Activated T-helper 1 cell treated with anti-CD3 and anti-CD28 coated beads, Interleukin-12 subunit alpha, Interleukin-12 subunit beta, Interleukin-2, Interleukin-4 antibody, amounts not matched to agents 30 ng/mL and 10 ng/mL and 1 ng/mL, durations not matched to agents 14 hours and 24 hours and 36 hours (primary cell): Measurements from ENCODE around the gene DACH1. TPM values are rescaled to one million over a fixed set of nuclear protein-coding genes. Genes with fewer than 3 reads are reported as not detected.

ENCODE experiments used
- DNase-seq: peaks from one replicate; pipeline ENCODE4 v3.0.0; 2021; ENCODE audit warnings: low spot score
- H3K27ac Mint-ChIP-seq: one replicate; pipeline ENCODE4 v1.8.0; 2021; ENCODE audit warnings: mild to moderate bottlenecking, mixed read lengths
- H3K27me3 Mint-ChIP-seq: one replicate; pipeline ENCODE4 v1.8.0; 2022; ENCODE audit warnings: mild to moderate bottlenecking, moderate library complexity, mixed read lengths; ENCODE audit not compliant: insufficient read depth
- H3K36me3 Mint-ChIP-seq: one replicate; pipeline ENCODE4 v1.8.0; 2021; ENCODE audit warnings: low read depth, mixed read lengths
- H3K4me1 Mint-ChIP-seq: one replicate; pipeline ENCODE4 v1.8.0; 2021; ENCODE audit warnings: low read depth, mixed read lengths
- H3K4me3 Mint-ChIP-seq: one replicate; pipeline ENCODE4 v1.8.0; 2021; ENCODE audit warnings: mild to moderate bottlenecking, moderate library complexity, mixed read lengths
- H3K9me3 Mint-ChIP-seq: one replicate; pipeline ENCODE4 v1.8.0; 2021; ENCODE audit warnings: mixed read lengths
- intact Hi-C: fragments of 100-400 bp; cut with micrococcal nuclease; formaldehyde crosslinking; loops from one replicate; pipeline ENCODE4 v1.15.1; 2024
- total RNA-seq: library from RNA; stranded (reverse); gene quantifications from 2 replicates; pipeline ENCODE4 v1.2.3, GENCODE V29; 2022

Gene DACH1
- total RNA-seq, 1 donor from 2014 or later, result not detected

GRCh38 chr13:71775966-71776365, 91.0 kb downstream of the DACH1 start:
- intact Hi-C loops, result no loop called here
- DNase-seq, result no peak
- Mint-ChIP-seq H3K36me3 (no peaks in the 10 kb centered on the region), H3K9me3 (no peaks in the 10 kb centered on the region), H3K27ac (no peak overlapping the region), H3K27me3 (no peaks in the 10 kb centered on the region), H3K4me3 (no peak overlapping the region), H3K4me1 (no peaks in the 10 kb centered on the region)

- no peaks in the 10 kb centered on the region for H3K27me3 Mint-ChIP-seq
- intact Hi-C loops, result no loop called here
- H3K27ac Mint-ChIP-seq, result no peak overlapping the region
- H3K9me3 Mint-ChIP-seq, result no peaks in the 10 kb centered on the region
- no peak for DNase-seq
- no peak overlapping the region for H3K4me3 Mint-ChIP-seq
- no peaks in the 10 kb centered on the region for H3K36me3 Mint-ChIP-seq
- no peaks in the 10 kb centered on the region for H3K4me1 Mint-ChIP-seq
These were observed 92.1 kb downstream of the DACH1 start for GRCh38 chr13:71774863-71775262.

- Mint-ChIP-seq H3K27ac (no peak overlapping the region), H3K36me3 (no peaks in the 10 kb centered on the region), H3K27me3 (no peaks in the 10 kb centered on the region), H3K4me1 (no peaks in the 10 kb centered on the region), H3K4me3 (no peak overlapping the region), H3K9me3 (no peaks in the 10 kb centered on the region)
- no peak for DNase-seq
- intact Hi-C loops, result no loop called here
These were observed 93.5 kb downstream of the DACH1 start for GRCh38 chr13:71773531-71773930.

GRCh38 chr13:71772361-71772760, 94.6 kb downstream of the DACH1 start:
- no peaks in the 10 kb centered on the region for H3K36me3 Mint-ChIP-seq
- no peak for DNase-seq
- H3K9me3 Mint-ChIP-seq, result no peaks in the 10 kb centered on the region
- H3K4me1 Mint-ChIP-seq, result no peaks in the 10 kb centered on the region
- intact Hi-C loops, result no loop called here
- no peak overlapping the region for H3K27ac Mint-ChIP-seq
- H3K4me3 Mint-ChIP-seq, result no peak overlapping the region
- no peaks in the 10 kb centered on the region for H3K27me3 Mint-ChIP-seq

- no peaks in the 10 kb centered on the region for H3K36me3 Mint-ChIP-seq
- intact Hi-C loops, result no loop called here
- no peak for DNase-seq
- H3K4me1 Mint-ChIP-seq, result no peaks in the 10 kb centered on the region
- H3K27me3 Mint-ChIP-seq, result no peaks in the 10 kb centered on the region
- H3K27ac Mint-ChIP-seq, result no peak overlapping the region
- H3K9me3 Mint-ChIP-seq, result no peaks in the 10 kb centered on the region
- H3K4me3 Mint-ChIP-seq, result no peak overlapping the region
These were observed 95.9 kb downstream of the DACH1 start for GRCh38 chr13:71771144-71771543.

- intact Hi-C loops, result no loop called here
- no peaks in the 10 kb centered on the region for H3K4me1 Mint-ChIP-seq
- DNase-seq, result no peak
These were observed 96.3 kb downstream of the DACH1 start for GRCh38 chr13:71770710-71771109.

GRCh38 chr13:71768881-71769280, 98.1 kb downstream of the DACH1 start:
- H3K36me3 Mint-ChIP-seq, result no peaks in the 10 kb centered on the region
- H3K27ac Mint-ChIP-seq, result no peak overlapping the region
- no peak overlapping the region for H3K4me3 Mint-ChIP-seq
- intact Hi-C loops, result no loop called here
- no peaks in the 10 kb centered on the region for H3K4me1 Mint-ChIP-seq
- no peak for DNase-seq
- H3K9me3 Mint-ChIP-seq, result no peaks in the 10 kb centered on the region
- H3K27me3 Mint-ChIP-seq, result no peaks in the 10 kb centered on the region

More at GRCh38 chr13:71770710-71771109, 96.3 kb downstream of the DACH1 start:
- H3K4me3 Mint-ChIP-seq, result no peak overlapping the region
- no peaks in the 10 kb centered on the region for H3K36me3 Mint-ChIP-seq
- no peak overlapping the region for H3K27ac Mint-ChIP-seq
- H3K27me3 Mint-ChIP-seq, result no peaks in the 10 kb centered on the region
- H3K9me3 Mint-ChIP-seq, result no peaks in the 10 kb centered on the region

GRCh38 chr13:71759651-71760511, 107.1 kb downstream of the DACH1 start:
- no peak overlapping the region for H3K27ac Mint-ChIP-seq

GRCh38 chr13:71758828-71759227, 108.2 kb downstream of the DACH1 start:
- Mint-ChIP-seq H3K27ac (no peak overlapping the region), H3K4me3 (no peak overlapping the region), H3K27me3 (no peaks in the 10 kb centered on the region), H3K4me1 (no peaks in the 10 kb centered on the region), H3K9me3 (no peaks in the 10 kb centered on the region), H3K36me3 (no peaks in the 10 kb centered on the region)
- intact Hi-C loops, result no loop called here
- DNase-seq, result no peak

More at GRCh38 chr13:71759651-71760511, 107.1 kb downstream of the DACH1 start:
- no peak for DNase-seq
- H3K36me3 Mint-ChIP-seq, result no peaks in the 10 kb centered on the region
- H3K9me3 Mint-ChIP-seq, result no peaks in the 10 kb centered on the region
- no peaks in the 10 kb centered on the region for H3K4me1 Mint-ChIP-seq
- no peaks in the 10 kb centered on the region for H3K27me3 Mint-ChIP-seq
- H3K4me3 Mint-ChIP-seq, result no peak overlapping the region
- intact Hi-C loops, result no loop called here

GRCh38 chr13:71754407-71754974, 112.5 kb downstream of the DACH1 start:
- intact Hi-C loops, result no loop called here
- no peak for DNase-seq
- Mint-ChIP-seq H3K4me1 (no peaks in the 10 kb centered on the region), H3K27ac (no peak overlapping the region), H3K9me3 (no peaks in the 10 kb centered on the region), H3K27me3 (no peaks in the 10 kb centered on the region), H3K4me3 (no peak overlapping the region), H3K36me3 (no peaks in the 10 kb centered on the region)

GRCh38 chr13:71752775-71753513, 114.1 kb downstream of the DACH1 start:
- no peaks in the 10 kb centered on the region for H3K4me1 Mint-ChIP-seq
- H3K36me3 Mint-ChIP-seq, result no peaks in the 10 kb centered on the region
- intact Hi-C loops, result no loop called here
- H3K27ac Mint-ChIP-seq, result no peak overlapping the region
- no peaks in the 10 kb centered on the region for H3K9me3 Mint-ChIP-seq
- H3K4me3 Mint-ChIP-seq, result no peak overlapping the region
- H3K27me3 Mint-ChIP-seq, result no peaks in the 10 kb centered on the region
- DNase-seq, result no peak

GRCh38 chr13:71751073-71751472, 115.9 kb downstream of the DACH1 start:
- intact Hi-C loops, result no loop called here
- no peak overlapping the region for H3K4me3 Mint-ChIP-seq
- no peaks in the 10 kb centered on the region for H3K27me3 Mint-ChIP-seq
- no peak for DNase-seq
- H3K27ac Mint-ChIP-seq, result no peak overlapping the region
- no peaks in the 10 kb centered on the region for H3K9me3 Mint-ChIP-seq
- H3K4me1 Mint-ChIP-seq, result no peaks in the 10 kb centered on the region
- H3K36me3 Mint-ChIP-seq, result no peaks in the 10 kb centered on the region

- no peak for DNase-seq
- no peaks in the 10 kb centered on the region for H3K4me1 Mint-ChIP-seq
- no peak overlapping the region for H3K27ac Mint-ChIP-seq
- no peaks in the 10 kb centered on the region for H3K36me3 Mint-ChIP-seq
- intact Hi-C loops, result no loop called here
- H3K4me3 Mint-ChIP-seq, result no peak overlapping the region
- no peaks in the 10 kb centered on the region for H3K9me3 Mint-ChIP-seq
- no peaks in the 10 kb centered on the region for H3K27me3 Mint-ChIP-seq
These were observed 136.7 kb downstream of the DACH1 start for GRCh38 chr13:71730267-71730666.
